NCI-H510A treated with DMSO at 0.1 percent for 48 hours (cell line): ENCODE data around the gene EBPL.
"Not testable (repeated sequence)": the region's sequence is repeated elsewhere in the genome, so short reads cannot be mapped to it uniquely, and the experiment has no call there.

Experiments
- DNase-seq: peaks from one replicate; lab custom pipeline; 2025; lab: John Stamatoyannopoulos, UW

Gene EBPL

DNA sequence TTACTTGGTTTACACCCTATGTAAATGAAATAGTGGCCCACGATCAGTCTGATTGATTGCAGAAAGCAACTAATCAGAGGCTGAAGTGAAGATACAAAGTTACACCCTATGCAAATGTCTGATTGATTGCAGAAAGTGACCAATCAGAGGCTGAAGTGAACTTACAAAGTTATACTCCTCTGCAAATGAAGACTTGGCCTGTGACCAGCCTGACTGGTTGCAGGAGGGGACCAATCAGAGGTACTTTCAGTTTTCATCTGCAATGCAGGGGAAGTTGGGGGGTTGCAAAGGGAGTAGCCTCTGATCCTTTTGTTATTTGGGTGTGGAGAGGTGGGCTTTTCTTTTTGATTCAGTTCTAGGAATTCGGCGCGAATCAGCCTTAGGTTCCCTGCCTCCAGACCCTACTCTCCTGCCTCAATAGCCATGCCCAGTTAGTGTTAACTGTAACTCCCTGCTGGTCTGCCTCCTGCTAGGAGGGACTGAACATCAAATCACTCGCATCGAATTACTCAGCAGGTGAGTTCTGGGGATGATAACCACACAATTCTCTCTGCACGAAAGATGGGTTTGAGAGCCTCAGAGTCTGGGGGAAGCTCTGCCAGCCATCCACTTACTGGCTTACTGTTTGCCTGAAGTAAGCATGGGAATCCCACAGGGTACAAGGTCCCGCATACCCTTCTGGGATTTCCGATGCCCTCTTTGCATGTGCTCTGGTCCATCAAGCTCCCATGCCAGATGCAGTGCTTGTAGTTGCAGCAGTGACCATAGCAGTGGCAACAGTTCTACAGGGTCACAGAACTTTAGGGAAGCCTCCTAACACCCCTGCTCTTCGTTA is 55.5 kb downstream of the EBPL start:
- DNase-seq = peak; percentile 25

GRCh38 chr13:49633710-49634109 is 57.6 kb downstream of the EBPL start:
- no peak for DNase-seq

- no peak for DNase-seq
Observed at GRCh38 chr13:49632156-49632555, 59.1 kb downstream of the EBPL start.

GRCh38 chr13:49630580-49630979 is 60.7 kb downstream of the EBPL start:
- no peak for DNase-seq

GRCh38 chr13:49629947-49630346 is 61.3 kb downstream of the EBPL start:
- no peak for DNase-seq

DNA sequence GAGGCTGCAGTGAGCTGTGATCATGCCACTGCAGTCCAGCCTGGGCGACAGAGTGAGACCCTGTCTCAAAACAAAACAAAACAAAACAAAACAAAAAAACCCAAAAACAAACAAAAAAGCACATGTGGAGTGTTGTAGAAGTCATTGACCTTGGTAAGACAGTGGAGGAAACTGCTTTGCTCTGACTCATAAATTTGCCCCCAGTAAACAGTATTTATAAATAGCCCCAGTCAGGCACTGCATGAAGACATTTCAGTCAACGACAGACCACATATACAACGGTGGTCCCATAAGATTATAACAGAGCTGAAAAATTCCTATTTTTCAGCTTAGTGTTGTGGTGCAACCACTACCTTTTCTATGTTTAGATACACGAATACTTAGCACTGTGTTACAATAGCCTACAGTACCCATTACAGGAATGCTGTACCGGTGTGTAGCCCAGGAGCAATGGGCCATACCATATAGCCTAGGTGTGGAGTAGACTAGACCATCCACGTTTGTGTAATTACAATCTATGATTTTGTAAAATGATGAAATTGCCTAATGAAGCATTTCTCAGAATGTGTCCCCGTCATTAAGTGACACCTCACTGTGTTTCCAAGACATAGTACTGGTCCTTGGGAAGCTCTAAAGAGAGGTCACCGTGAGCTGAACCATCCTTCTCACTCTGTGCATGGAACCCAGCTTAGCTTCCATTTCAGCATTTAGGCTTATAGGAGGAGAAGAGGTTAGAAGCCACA is 61.9 kb downstream of the EBPL start:
- no peak for DNase-seq

DNA sequence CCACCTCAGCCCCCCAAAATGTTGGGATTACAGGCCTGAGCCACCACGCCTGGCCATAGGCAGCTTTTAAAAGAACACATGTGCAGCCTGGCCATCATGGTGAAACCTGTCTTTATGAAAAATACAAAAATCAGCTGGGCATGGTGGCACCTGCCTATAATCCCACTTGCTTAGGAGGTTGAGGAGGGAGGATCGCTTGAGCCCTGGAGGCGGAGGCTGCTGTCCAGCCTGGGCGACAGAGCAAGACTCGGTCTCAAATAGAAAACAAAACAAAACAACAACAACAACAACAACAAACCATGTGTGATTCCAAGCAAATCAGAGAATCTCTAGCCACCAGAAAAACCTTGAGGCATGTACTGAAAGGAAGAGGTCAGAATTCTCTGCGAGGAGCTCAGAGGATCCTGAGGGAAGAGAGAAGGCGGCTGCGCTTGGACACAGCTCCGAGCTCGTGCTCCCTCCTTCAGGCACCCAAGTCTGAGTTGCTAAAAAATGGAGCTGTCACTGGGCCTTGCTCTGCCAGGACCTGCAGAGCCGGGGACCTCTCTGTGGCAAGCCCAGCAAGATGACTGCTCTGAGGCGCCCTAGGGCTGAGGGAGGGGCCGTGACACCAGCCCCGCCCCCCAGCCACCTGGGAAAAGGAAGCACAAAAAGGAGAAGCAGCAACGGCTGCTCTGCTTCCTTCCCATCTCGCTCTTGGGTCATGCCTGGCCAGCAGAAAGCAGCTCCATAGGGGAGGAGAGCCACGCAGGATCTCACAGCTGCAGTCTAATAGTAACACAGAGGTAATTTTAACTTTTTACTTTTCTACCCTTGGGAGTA is 63.2 kb downstream of the EBPL start, which contains the start of gene ARL11:
TSS of gene ARL11 (plus strand) at position 677 of the 822 bp plus-strand sequence. CDS start 1,941 bp downstream, outside the sequence.
- no peak for DNase-seq

GRCh38 chr13:49625392-49626079 is 65.8 kb downstream of the EBPL start:
- no peak for DNase-seq

DNA sequence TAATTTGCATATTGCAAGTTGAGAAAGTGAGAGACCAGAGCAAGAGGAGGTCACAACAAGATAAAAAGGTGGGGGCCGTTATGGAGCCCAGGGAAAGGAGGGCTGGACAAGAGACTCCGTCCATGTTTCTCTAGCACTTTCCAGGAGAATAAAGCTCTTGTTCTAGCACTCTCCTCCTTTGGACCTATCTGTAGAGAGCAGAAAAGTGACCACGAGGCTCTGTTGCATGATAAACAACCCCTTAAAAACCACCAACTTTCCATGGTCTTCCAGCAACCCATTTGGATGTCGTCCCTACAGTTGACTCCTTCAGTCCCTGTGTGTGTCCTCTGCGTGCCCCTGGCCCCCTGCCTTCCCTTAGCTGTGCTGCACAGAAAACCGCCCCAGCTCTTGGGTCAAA is 67.1 kb downstream of the EBPL start:
- no peak for DNase-seq

GRCh38 chr13:49622174-49622946 is 68.9 kb downstream of the EBPL start:
- DNase-seq = no peak

- no peak for DNase-seq
Observed at GRCh38 chr13:49620170-49620621, 71.1 kb downstream of the EBPL start.

- no peak for DNase-seq
Observed at GRCh38 chr13:49616676-49617065, 74.6 kb downstream of the EBPL start.

DNA sequence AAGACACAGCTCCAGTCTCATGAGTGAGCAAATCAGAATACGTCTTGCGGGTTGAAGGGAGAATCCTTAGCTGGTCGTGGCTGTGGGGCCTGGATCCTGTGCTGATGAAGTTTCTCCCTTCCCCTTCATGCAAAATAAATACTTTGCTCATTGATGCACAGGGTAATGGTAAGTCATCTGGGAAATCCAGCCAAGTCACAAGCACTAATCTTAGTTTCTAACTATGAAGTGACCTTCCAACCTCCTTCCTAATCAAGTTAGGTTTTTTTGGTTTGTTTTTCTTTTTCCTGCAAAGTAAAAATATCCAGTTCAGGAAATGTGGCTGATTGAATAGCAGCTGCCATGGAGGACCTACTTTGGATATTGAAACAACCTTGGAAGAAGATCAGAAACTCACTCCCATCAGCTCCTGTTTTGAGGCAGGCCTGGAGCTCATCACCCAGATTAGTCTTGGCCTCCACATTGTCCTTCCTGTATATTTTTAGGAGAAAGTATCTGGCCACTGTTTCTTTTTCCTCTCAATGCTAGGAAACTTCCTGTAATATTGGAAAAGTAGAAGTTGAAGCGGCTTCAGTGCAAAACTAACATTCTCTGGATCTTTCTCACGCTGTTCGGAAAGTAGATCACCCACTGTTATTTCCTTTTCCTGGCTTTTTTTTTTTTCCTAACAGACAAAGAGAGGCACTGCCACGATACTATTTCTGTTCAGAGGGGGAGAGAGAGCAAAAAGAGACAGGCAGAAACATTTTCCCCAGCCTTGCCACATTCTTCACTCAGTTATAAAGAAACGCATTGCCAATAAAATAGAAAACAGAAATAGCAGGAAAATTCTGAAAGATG is 75.2 kb downstream of the EBPL start:
- no peak for DNase-seq

DNA sequence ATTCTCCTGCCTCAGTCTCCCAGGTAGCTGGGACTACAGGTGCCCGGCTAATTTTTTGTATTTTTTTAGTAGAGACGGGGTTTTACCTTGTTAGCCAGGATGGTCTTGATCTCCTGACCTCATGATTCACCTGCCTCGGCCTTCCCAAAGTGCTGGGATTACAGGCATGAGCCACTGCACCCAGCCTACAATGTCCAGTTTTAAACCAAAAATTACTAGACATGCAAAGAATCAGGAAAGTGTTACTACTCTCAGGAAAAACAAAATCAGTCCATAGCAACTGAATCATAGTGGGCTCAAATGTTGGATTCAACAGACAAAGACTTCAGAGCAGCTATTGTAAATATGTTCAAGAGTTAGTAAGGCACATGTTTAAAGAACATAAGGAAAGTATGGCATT is 79.2 kb downstream of the EBPL start:
- not testable (repeated sequence) for DNase-seq
